Activated naive CD4-positive, alpha-beta T cell treated with anti-CD3 and anti-CD28 coated beads, Interleukin-2, amount 50 U/mL, for 72 hours (primary cell): ENCODE measurements around the gene CYTH4. TPM values are rescaled to one million over a fixed set of nuclear protein-coding genes. Genes with fewer than 3 reads are reported as not detected.
A peak's percentile ranks its signal among the peaks of the same experiment; 100 is the strongest.

Experiments
- ATAC-seq, 2 donors: fragments of 150-1000 bp; cut with Tn5 transposase; 2 replicates each; pipeline ENCODE4 v1.10.0; 2021; ENCODE audit warnings: mild to moderate bottlenecking in 2 of 2, moderate library complexity in 2 of 2
- DNase-seq, 2 donors: peaks; one replicate each; pipeline ENCODE4 v3.0.0; 2021 to 2022; ENCODE audit warnings: low spot score in 2 of 2
- H3K27ac Mint-ChIP-seq, 2 donors: one replicate each; pipeline ENCODE4 v1.8.0; 2022; ENCODE audit warnings: mild to moderate bottlenecking in 2 of 2, mixed read lengths in 2 of 2
- H3K36me3 Mint-ChIP-seq, 2 donors: one replicate each; pipeline ENCODE4 v1.8.0; 2022; ENCODE audit warnings: mixed read lengths in 2 of 2
- H3K9me3 Mint-ChIP-seq, 2 donors: one replicate each; pipeline ENCODE4 v1.8.0; 2022; ENCODE audit warnings: mixed read lengths in 2 of 2
- total RNA-seq, 2 donors: library from RNA; stranded (reverse); gene quantifications; one replicate each; pipeline ENCODE4 v1.2.3, GENCODE V29; 2022

The CYTH4 gene
- total RNA-seq, 2 donors from 2014 or later, result 60.7 to 69.7 TPM

GRCh38 chr22:37291559-37292298, 9.4 kb downstream of the CYTH4 start:
- no peak for DNase-seq
- Mint-ChIP-seq H3K36me3 (peaks cover 0 to 45% of the 10 kb centered on the region in 2 donors), H3K9me3 (no peaks in the 10 kb centered on the region), H3K27ac (peak overlapping the region; percentile 61 to 67)
- peak; percentile 54 to 66 for ATAC-seq

- Mint-ChIP-seq H3K27ac (peak overlapping the region in 1 of 2 donors; percentile 67), H3K9me3 (no peaks in the 10 kb centered on the region), H3K36me3 (peaks cover 0 to 36% of the 10 kb centered on the region in 2 donors)
- no peak for ATAC-seq
- DNase-seq, result no peak
Observed at GRCh38 chr22:37292641-37293040, 10.3 kb downstream of the CYTH4 start.

GRCh38 chr22:37293172-37293571, 10.9 kb downstream of the CYTH4 start:
- H3K36me3 Mint-ChIP-seq, result peaks cover 0 to 32% of the 10 kb centered on the region in 2 donors
- ATAC-seq, result no peak
- no peak for DNase-seq
- H3K27ac Mint-ChIP-seq, result peak overlapping the region; percentile 5 to 56
- H3K9me3 Mint-ChIP-seq, result no peaks in the 10 kb centered on the region

- H3K36me3 Mint-ChIP-seq, result peaks cover 0 to 27% of the 10 kb centered on the region in 2 donors
- no peak for DNase-seq
- no peaks in the 10 kb centered on the region for H3K9me3 Mint-ChIP-seq
- peak overlapping the region; percentile 23 to 56 for H3K27ac Mint-ChIP-seq
- ATAC-seq, result no peak
Observed at GRCh38 chr22:37294747-37295146, 12.4 kb downstream of the CYTH4 start.

GRCh38 chr22:37295213-37295886, 13.0 kb downstream of the CYTH4 start:
- Mint-ChIP-seq H3K36me3 (peaks cover 0 to 33% of the 10 kb centered on the region in 2 donors), H3K27ac (peak overlapping the region; percentile 23 to 56), H3K9me3 (no peaks in the 10 kb centered on the region)
- peak in 1 of 2 donors; percentile 55 for ATAC-seq
- no peak for DNase-seq

GRCh38 chr22:37295946-37296345, 13.6 kb downstream of the CYTH4 start:
- Mint-ChIP-seq H3K9me3 (no peaks in the 10 kb centered on the region), H3K27ac (no peak overlapping the region), H3K36me3 (peaks cover 4 to 39% of the 10 kb centered on the region in 2 donors)
- DNase-seq (no peak), ATAC-seq (no peak)

GRCh38 chr22:37298748-37299495, 16.6 kb downstream of the CYTH4 start:
- Mint-ChIP-seq H3K27ac (peak overlapping the region; percentile 65 to 87), H3K36me3 (peaks cover 9 to 32% of the 10 kb centered on the region in 2 donors), H3K9me3 (no peaks in the 10 kb centered on the region)
- DNase-seq (no peak), ATAC-seq (no peak)

- ATAC-seq (no peak), DNase-seq (no peak)
- peaks cover 11 to 35% of the 10 kb centered on the region in 2 donors for H3K36me3 Mint-ChIP-seq
- H3K9me3 Mint-ChIP-seq, result no peaks in the 10 kb centered on the region
- H3K27ac Mint-ChIP-seq, result peak overlapping the region; percentile 89 to 97
Observed at GRCh38 chr22:37299969-37300509, 17.7 kb downstream of the CYTH4 start.

- DNase-seq, result no peak
- Mint-ChIP-seq H3K36me3 (peaks cover 11 to 41% of the 10 kb centered on the region in 2 donors), H3K27ac (peak overlapping the region; percentile 89 to 97), H3K9me3 (no peaks in the 10 kb centered on the region)
- ATAC-seq, result peak; percentile 16 to 30
Observed at GRCh38 chr22:37300551-37301017, 18.3 kb downstream of the CYTH4 start.

GRCh38 chr22:37301144-37301830, 19.0 kb downstream of the CYTH4 start:
- H3K36me3 Mint-ChIP-seq, result peaks cover 11 to 48% of the 10 kb centered on the region in 2 donors

GRCh38 chr22:37302674-37303555, 20.6 kb downstream of the CYTH4 start:
- Mint-ChIP-seq H3K27ac (peak overlapping the region; percentile 44 to 77), H3K9me3 (no peaks in the 10 kb centered on the region), H3K36me3 (peaks cover 12 to 54% of the 10 kb centered on the region in 2 donors)
- ATAC-seq (no peak), DNase-seq (no peak)

More at GRCh38 chr22:37301144-37301830, 19.0 kb downstream of the CYTH4 start:
- Mint-ChIP-seq H3K27ac (peak overlapping the region; percentile 89 to 97), H3K9me3 (no peaks in the 10 kb centered on the region)
- no peak for ATAC-seq
- DNase-seq, result no peak

- Mint-ChIP-seq H3K9me3 (no peaks in the 10 kb centered on the region), H3K27ac (peak overlapping the region; percentile 77 to 97), H3K36me3 (peaks cover 18 to 54% of the 10 kb centered on the region in 2 donors)
- DNase-seq (peak; percentile 58 to 80), ATAC-seq (peak; percentile 59 to 72)
Observed at GRCh38 chr22:37303821-37304274, 21.5 kb downstream of the CYTH4 start.

GRCh38 chr22:37304595-37305343, 22.5 kb downstream of the CYTH4 start:
- Mint-ChIP-seq H3K9me3 (no peaks in the 10 kb centered on the region), H3K27ac (peak overlapping the region; percentile 44 to 98), H3K36me3 (peaks cover 18 to 60% of the 10 kb centered on the region in 2 donors)
- no peak for DNase-seq
- no peak for ATAC-seq

GRCh38 chr22:37305887-37306286, 23.6 kb downstream of the CYTH4 start:
- no peak for ATAC-seq
- peaks cover 14 to 50% of the 10 kb centered on the region in 2 donors for H3K36me3 Mint-ChIP-seq
- no peaks in the 10 kb centered on the region for H3K9me3 Mint-ChIP-seq
- H3K27ac Mint-ChIP-seq, result peak overlapping the region in 1 of 2 donors; percentile 98
- no peak for DNase-seq
